OCI-LY1 (cell line): ENCODE measurements around the gene RPTN.

Experiments
- EZH2 ChIP-seq: fragments of 200-600 bp; sonication (generic), shearing (Covaris generic); IDR thresholded peaks from 2 replicates; pipeline ENCODE4 v1.8.0; 2017; ENCODE audit warnings: borderline replicate concordance, mixed run types, mild to moderate bottlenecking, antibody characterized with exemption, low read length, moderate library complexity, mixed read lengths
- TF ChIP-seq, protein P1 (sequence below): fragments of 200-600 bp; sonication (generic), shearing (Covaris generic); IDR thresholded peaks from 2 replicates; pipeline ENCODE4 v1.5.1; 2017; ENCODE audit warnings: mild to moderate bottlenecking, antibody characterized with exemption, low read length, moderate library complexity, mixed read lengths

DNA sequence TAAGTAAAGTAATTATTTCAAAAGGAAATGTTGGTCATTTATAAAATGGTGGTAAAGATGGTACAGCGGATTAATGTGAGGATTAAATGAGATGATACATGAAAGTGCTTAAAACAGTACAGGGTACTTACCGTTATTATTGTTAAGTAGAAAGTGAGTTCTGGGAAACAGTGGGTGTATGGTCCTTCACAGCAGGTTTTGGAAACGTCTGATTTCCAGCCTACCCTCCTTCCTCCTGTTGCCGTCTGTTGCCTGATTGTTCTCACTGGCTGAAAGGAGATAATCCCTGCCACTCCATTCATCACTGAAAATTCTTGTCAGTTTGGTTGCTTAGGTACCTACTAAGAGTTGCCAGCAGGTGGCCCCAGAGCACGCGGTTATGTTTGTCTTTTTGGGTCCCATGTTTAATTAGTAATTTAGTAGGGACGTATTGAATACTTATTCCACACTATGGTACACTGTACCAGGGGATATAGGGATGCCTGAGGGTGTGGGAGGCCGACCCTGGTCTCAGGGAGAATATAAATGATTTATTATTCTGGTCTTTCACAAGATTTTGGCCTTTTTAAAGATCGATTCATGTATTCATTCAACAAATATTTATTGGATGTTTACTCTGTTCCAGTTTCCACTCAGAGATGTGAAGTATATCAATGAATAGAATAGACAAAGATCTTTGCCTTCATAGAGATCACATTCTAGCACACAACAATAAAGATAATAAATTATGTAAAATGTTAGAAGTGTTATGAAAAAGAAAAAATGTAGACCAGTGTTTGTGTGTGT is 30.8 kb upstream of the RPTN start:
- TF ChIP-seq, protein P1, sequence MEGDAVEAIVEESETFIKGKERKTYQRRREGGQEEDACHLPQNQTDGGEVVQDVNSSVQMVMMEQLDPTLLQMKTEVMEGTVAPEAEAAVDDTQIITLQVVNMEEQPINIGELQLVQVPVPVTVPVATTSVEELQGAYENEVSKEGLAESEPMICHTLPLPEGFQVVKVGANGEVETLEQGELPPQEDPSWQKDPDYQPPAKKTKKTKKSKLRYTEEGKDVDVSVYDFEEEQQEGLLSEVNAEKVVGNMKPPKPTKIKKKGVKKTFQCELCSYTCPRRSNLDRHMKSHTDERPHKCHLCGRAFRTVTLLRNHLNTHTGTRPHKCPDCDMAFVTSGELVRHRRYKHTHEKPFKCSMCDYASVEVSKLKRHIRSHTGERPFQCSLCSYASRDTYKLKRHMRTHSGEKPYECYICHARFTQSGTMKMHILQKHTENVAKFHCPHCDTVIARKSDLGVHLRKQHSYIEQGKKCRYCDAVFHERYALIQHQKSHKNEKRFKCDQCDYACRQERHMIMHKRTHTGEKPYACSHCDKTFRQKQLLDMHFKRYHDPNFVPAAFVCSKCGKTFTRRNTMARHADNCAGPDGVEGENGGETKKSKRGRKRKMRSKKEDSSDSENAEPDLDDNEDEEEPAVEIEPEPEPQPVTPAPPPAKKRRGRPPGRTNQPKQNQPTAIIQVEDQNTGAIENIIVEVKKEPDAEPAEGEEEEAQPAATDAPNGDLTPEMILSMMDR = peak; percentile 77
- no peak for TF ChIP-seq EZH2
